GM23248 (cell line): ENCODE measurements around the gene UBR2.

Experiments
- EZH2 ChIP-seq: fragments of 200-600 bp; sonication (generic); IDR thresholded peaks from 2 replicates; pipeline ENCODE4 v1.6.1; 2018; ENCODE audit warnings: antibody characterized with exemption, mild to moderate bottlenecking; ENCODE audit not compliant: insufficient read depth, poor library complexity, severe bottlenecking
- EZH2phosphoT487 ChIP-seq: fragments of 200-600 bp; sonication (generic); IDR thresholded peaks from 2 replicates; pipeline ENCODE4 v1.6.1; 2018; ENCODE audit warnings: antibody characterized with exemption, moderate library complexity, mild to moderate bottlenecking, low read depth; ENCODE audit not compliant: insufficient read depth

- TF ChIP-seq EZH2, result no peak
- no peak for TF ChIP-seq EZH2phosphoT487
Measured at GRCh38 chr6:42572523-42572922, 8.7 kb downstream of the UBR2 start.
